Measurements from ENCODE around the gene RBM4B. TPM values are rescaled to one million over a fixed set of nuclear protein-coding genes. Genes with fewer than 3 reads are reported as not detected.
A peak's percentile ranks its signal among the peaks of the same experiment; 100 is the strongest.
"Not testable (repeated sequence)": the region's sequence is repeated elsewhere in the genome, so short reads cannot be mapped to it uniquely, and the experiment has no call there.

Gene RBM4B, protein sequence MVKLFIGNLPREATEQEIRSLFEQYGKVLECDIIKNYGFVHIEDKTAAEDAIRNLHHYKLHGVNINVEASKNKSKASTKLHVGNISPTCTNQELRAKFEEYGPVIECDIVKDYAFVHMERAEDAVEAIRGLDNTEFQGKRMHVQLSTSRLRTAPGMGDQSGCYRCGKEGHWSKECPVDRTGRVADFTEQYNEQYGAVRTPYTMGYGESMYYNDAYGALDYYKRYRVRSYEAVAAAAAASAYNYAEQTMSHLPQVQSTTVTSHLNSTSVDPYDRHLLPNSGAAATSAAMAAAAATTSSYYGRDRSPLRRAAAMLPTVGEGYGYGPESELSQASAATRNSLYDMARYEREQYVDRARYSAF
- 35.7 TPM for polyA plus RNA-seq (ENCODE audit: insufficient read length)

GRCh38 chr11:66677599-66678375 is at the start of gene RBM4B:
Gene RBM4B (minus strand): TSS chr11:66677887. CDS start chr11:66677079, 808 bp downstream.
- peak; percentile 92 for DNase-seq (ENCODE audit: low read depth)

- DNase-seq (ENCODE audit: low read depth) = no peak
Observed at GRCh38 chr11:66725647-66726046, 48.0 kb upstream of the RBM4B start.

DNA sequence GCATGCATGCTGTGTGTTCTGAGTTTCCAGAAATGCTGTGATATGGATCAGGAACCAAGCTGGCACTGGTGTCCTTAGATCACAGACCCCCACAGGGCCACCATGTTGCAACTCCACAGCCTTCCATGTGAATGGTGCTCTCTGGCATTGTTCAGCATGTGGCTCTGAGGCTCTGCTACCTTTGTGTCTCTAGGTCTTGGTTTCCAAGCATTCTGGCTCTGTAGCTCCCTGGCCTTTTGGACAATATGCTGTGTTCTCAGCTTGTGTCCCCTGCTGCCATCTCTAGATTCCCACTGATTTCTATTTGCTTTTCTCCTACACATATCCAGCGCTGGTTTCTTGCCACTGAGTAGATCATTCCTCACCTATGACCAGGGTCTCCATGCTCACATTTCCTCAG is 47.4 kb upstream of the RBM4B start:
- no peak for DNase-seq (ENCODE audit: low read depth)

- not testable (repeated sequence) for DNase-seq (ENCODE audit: low read depth)
Observed at GRCh38 chr11:66724167-66724566, 46.5 kb upstream of the RBM4B start.

GRCh38 chr11:66723693-66724092 is 46.0 kb upstream of the RBM4B start:
- no peak for DNase-seq (ENCODE audit: low read depth)

DNA sequence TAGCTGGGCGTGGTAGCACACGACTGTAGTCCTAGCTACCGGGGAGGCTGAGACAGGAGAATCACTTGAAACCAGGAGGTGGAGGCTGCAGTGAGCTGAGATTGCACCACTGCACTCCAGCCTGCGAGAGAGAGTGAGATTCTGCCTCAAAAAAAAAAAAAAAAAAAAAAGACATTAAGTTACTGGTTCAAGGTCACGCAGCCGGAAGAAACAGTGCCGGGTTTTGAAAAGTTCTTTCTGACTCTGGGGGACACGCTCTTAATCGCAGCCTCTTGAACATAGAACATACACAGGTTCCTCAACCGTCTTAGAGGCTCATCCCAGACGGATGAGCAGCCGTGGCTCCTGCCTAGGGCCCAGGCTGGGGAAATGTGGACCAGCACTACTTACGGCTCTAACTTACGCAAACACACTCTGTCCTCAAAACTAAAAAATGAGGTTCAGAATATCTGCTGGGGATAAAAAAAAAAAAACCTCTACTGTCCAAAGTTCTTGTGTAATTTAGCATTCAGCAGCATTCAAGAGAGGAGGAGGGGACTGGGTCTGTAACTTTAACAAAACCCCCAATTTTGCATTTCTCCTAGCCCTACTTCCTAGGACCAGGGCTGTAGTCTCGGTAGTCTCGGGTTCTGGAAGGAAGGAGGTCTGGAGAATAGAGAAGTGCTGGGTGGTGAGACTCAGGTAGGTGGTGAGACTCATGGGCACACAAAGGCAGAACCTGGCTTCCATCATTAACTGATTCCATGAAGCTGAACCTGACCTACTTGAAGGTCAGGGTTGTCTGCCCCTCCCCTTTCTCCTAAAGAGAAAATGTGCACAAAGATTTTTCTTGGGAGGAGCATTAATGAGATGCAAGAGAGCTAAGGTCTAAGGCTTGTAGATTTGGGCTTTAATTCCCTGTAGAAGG is 45.3 kb upstream of the RBM4B start:
- no peak for DNase-seq (ENCODE audit: low read depth)

GRCh38 chr11:66721939-66722338 is 44.3 kb upstream of the RBM4B start:
- DNase-seq (ENCODE audit: low read depth) = no peak

DNA sequence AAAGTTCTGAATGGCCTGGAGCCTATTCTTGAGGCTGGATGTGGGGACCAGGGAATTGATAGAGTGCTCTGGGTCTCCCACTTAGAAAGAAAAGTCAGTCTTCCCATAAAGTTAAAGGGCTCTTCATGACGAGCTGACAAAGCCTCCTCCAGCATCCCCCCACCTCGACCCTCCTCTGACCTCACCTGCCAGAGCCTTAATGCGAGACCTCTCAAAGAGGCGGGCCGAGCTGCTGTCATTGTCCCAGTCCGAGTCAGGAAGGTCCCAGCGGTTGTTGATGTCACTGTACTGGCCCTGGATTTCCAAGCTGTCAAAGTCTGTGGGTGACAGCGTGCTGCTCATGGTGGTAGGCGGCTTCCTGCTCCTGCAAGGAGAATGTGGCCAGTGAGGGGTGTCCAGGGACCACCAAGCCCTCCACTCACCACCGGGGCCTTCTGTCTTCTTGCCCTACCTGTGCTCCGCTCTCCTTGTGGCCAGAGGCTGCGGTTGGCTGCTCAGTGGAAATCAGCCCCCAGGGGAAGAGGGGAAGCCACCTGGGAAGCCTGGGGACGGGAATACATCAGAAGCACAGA is 43.3 kb upstream of the RBM4B start:
- DNase-seq (ENCODE audit: low read depth) = no peak

- DNase-seq (ENCODE audit: low read depth) = no peak
Observed at GRCh38 chr11:66720223-66720898, 42.7 kb upstream of the RBM4B start.

DNA sequence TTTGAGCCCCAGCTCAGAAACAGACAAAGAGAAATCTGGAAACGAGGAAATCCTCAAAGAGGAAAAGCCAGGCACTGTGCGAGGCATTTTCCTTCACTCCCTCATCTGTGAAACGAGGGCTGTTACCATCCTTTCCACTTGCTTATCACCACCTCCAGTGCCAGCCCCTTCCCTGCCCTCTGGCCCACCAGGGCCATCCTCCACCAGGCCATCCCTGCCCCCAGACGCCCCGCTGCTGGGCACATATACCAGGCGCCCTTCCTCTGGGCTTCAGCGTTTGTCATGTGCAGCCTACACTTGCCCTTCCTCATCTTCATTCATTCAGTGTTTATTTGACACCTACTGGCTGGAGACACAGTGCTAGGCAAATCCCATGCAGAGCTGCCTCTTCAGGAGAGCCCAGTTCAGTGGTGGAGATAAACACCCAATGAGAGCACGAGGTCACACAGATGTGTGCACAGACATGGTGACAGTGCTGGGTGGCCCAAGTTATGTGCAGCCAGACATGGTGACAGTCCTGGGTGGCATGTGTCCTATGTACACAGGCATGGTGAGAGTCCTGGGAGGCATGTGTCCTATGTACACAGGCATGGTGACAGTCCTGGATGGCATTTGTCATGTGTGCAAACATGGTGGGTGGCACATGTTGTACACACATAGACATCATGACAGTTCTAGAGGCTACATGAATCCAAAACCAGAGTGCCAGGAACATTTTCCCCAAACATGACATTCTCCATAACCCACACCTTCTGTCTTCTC is 41.6 kb upstream of the RBM4B start:
- no peak for DNase-seq (ENCODE audit: low read depth)

GRCh38 chr11:66718320-66718971 is 40.8 kb upstream of the RBM4B start:
- DNase-seq (ENCODE audit: low read depth) = no peak

DNA sequence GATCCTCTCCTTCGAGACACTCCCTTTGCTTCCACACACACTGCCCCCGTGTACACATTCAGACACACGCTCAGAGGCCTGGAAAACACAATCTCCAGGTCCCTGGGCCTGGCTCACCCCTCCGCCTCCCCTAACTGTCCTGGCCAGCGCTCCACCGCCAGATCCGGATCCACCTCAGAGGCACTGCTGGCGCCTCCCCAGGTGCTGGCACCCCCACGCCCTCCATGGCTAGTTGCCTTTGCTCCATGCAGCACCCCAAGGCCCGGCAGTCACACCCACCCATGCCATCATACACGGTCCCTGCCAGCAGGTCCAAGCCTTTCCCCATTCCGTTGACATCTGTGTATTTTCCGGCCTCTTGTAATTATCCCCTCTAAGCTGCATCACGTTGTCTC is 40.2 kb upstream of the RBM4B start:
- no peak for DNase-seq (ENCODE audit: low read depth)

- DNase-seq (ENCODE audit: low read depth) = no peak
Observed at GRCh38 chr11:66716996-66717395, 39.3 kb upstream of the RBM4B start.

DNA sequence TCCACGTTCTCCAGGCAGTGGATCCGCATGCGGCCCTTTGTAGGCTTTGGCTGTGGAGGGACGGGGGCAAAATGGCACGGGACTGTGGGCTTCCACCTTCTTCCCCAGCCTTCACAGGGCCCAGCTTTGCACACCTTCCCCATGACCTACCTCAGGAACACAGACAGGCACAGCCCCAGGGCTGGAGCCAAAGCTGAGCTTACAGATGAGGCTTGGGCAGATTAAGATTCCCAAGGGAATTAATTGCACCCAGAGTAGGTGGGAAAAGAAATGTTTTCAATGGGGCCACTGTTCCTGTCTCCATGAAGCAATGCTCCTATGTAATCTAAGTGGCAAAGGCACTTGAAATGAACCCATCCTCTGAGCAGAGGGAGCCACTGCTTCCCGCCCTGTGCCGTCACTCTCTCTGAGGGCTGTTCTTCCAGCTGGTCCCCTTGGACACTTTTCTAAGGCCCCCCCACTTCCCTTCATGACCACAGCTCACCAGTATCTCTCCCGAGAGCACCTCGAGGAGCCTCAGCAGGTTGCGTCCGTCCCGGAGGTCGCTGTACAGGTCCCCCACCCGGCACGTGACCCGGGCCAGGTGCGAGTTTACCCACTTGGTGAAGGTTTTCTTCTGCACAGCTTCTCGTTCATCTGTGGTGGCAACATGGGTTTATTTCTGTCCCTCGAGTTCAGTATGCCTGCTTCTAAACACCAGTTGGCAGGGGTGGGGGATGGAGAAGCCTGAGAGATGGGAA is 37.8 kb upstream of the RBM4B start:
- no peak for DNase-seq (ENCODE audit: low read depth)

GRCh38 chr11:66713746-66714480 is 36.2 kb upstream of the RBM4B start:
- no peak for DNase-seq (ENCODE audit: low read depth)

DNA sequence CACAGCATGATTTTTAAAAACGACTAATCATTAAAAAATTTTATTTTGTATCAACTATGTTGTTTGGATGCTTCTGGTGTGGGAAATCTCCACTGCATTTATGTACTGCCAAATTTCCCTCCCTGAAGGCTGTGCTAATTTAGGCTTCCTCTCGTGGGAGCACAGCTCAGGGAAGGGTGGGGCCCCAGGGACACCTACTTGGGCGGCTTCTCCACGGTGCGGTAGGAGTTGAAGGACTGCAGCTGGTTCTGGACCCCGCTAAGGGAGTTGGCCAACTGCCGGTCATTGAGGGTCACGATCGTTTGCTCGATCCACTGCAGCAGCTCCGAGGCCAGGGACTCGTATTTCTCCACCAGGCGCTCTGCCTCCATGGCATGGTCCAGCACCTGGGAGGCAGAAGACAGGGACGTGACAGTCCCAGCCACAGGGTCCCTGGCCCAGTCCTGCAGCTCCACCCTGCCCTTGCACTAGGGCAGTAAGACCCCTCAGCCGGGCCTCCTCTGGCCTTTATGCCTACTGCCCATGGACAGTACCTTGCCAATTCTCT is 32.8 kb upstream of the RBM4B start:
- no peak for DNase-seq (ENCODE audit: low read depth)

GRCh38 chr11:66708701-66709100 is 31.0 kb upstream of the RBM4B start:
- no peak for DNase-seq (ENCODE audit: low read depth)

DNA sequence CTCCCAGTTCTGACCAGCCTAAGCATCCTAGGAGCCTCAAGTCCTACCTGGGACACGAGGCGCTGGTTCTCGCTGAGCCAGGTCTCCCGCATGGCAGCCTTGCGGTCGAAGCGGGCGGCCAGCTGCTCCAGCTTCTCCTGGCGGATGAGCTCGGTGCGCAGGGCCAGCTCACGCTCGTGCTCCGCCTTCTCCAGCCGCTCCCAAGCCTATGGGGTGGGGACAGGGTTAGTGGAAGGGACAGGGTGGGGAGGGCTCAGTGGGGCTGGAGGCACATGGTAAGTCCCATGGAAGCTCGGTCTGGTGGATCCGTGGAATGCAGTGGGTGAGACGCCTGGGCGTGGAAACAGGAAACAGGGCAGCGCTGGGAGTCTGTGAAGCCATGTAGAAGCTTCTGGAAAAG is 30.4 kb upstream of the RBM4B start:
- DNase-seq (ENCODE audit: low read depth) = no peak

Measured in forelimb muscle (tissue), 1 donor.